ENCODE data around the gene ROR2. TPM values are rescaled to one million over a fixed set of nuclear protein-coding genes. Genes with fewer than 3 reads are reported as not detected.

ROR2 gene
- total RNA-seq, 2 experiments from 2014 or later = not detected

DNA sequence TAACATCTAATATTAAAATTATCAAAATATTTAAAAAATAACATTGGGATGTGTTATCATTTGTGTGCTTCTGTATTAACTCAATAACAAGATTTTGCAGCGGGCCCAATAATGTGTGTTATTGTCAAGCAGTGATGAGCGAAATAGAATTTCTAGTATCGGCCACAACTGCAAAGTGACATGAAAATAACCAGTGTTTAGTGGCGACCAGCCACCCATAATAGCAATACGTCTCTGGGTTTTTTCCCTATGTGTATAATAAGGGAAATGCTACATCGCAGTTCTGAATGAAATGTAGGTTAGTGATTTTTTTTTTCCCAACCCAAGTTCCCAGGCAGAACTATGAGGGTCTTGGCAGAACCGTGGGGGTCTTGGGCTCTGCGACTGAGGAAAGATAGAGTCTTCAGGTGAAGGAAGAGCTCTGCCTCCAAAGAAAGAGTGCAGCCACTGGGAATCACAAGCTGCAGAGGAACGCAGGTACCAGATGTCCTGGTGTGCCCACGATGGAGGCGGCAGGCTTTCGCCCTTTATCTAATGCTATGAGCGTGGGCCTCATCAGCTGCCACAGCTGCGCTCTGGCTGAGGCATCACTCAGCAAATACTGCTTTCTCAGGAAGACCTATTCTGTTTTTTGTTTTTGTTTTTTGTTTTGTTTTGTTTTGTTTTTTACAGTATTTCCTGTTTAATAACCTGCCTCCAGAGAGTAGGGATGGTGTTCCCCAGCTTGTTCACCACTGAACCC lies 235.0 kb downstream of the ROR2 start:
- TF ChIP-seq, protein P1, sequence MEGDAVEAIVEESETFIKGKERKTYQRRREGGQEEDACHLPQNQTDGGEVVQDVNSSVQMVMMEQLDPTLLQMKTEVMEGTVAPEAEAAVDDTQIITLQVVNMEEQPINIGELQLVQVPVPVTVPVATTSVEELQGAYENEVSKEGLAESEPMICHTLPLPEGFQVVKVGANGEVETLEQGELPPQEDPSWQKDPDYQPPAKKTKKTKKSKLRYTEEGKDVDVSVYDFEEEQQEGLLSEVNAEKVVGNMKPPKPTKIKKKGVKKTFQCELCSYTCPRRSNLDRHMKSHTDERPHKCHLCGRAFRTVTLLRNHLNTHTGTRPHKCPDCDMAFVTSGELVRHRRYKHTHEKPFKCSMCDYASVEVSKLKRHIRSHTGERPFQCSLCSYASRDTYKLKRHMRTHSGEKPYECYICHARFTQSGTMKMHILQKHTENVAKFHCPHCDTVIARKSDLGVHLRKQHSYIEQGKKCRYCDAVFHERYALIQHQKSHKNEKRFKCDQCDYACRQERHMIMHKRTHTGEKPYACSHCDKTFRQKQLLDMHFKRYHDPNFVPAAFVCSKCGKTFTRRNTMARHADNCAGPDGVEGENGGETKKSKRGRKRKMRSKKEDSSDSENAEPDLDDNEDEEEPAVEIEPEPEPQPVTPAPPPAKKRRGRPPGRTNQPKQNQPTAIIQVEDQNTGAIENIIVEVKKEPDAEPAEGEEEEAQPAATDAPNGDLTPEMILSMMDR (IDR thresholded peaks at IDR 0.05) = no peak

DNA sequence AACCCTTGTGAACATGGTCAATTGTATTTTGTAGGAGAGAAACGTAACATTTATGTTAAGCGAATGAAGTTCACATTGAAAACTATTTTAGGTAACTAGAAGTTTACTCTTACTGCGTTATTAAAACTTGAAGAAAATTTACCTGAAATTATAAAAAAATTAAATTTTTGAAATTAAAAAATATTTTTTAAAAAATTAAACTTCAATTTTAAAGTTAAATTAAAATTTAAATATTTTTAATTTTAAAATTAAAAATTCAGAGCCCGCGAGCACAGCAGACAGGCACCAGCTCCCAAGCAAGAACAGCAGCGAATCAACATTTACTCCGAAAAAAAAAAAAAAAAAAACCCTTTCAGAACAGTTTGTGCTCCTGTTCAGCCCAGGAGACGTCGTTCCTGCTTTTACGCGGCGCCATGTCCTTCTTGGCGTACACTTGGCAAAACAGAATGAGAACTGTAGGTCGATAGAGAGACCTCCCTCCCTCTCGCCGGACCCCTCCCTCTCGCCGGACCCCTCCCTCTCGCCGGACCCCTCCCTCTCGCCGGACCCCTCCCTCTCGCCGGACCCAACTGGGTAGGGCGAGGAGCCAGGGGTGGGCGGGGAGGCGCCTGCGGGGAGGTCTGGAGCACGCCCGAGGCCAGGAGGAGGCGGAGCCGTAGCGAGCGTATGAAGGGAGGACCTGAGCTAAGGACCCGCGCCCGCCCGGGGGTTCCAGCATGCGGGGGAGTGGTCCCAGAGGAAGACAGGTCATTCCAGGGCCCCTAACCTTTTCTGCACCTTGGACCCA lies 235.8 kb downstream of the ROR2 start:
- Mint-ChIP-seq H3K36me3 (ENCODE audit: low read depth) (no peaks in the 10 kb centered on the region), H3K27me3 (peaks cover 50% of the 10 kb centered on the region), H3K4me3 (no peak overlapping the region), H3K27ac (no peak overlapping the region), H3K4me1 (ENCODE audit: low read depth) (no peaks in the 10 kb centered on the region), H3K9me3 (peaks cover 5% of the 10 kb centered on the region)
- intact Hi-C loops (cut with DNase I, micrococcal nuclease) = no loop called here
- no peaks in the 10 kb centered on the region for H3K36me3 ChIP-seq (ENCODE audit: insufficient read depth, low read length)
- TF ChIP-seq, protein P1 (IDR thresholded peaks at IDR 0.05) = no peak
- peaks cover 17 to 27% of the 10 kb centered on the region in 2 experiments for H3K27me3 ChIP-seq (ENCODE audit: control insufficient read depth in 1 of 2, insufficient read depth in 2 of 2, low read length in 2 of 2)
- POLR2A ChIA-PET = interaction anchor here (0.6 kb wide), 1 partner anchor 1642 kb away, joined by 3 read pairs; no protein-coding TSS in a partner anchor
- no peak overlapping the region for H3K27ac ChIP-seq (ENCODE audit: low read depth in 1 of 2, low read length in 2 of 2)
- H3K4me3 ChIP-seq (ENCODE audit: low read length) = peak overlapping the region; percentile 19
- ATAC-seq (ENCODE audit: poor library complexity) (no peak), DNase-seq (peak in 3 of 14 experiments; percentile 8 to 30 (median 18))
- H3K9me3 ChIP-seq (ENCODE audit: control insufficient read depth in 1 of 2, insufficient read depth in 1 of 2, low read length in 2 of 2) = peaks cover 6 to 7% of the 10 kb centered on the region in 2 experiments
- H3K4me1 ChIP-seq (ENCODE audit: insufficient read depth, low read length) = peaks cover 19% of the 10 kb centered on the region
- CTCF ChIA-PET = no interaction called here

More for the DNA sequence above, 235.0 kb downstream of the ROR2 start:
- peaks cover 59% of the 10 kb centered on the region for H3K27me3 Mint-ChIP-seq
- Histone ChIP-seq H3K27me3 (ENCODE audit: control insufficient read depth in 1 of 2, insufficient read depth in 2 of 2, low read length in 2 of 2) (peaks cover 20 to 35% of the 10 kb centered on the region in 2 experiments), H3K4me3 (ENCODE audit: low read length) (no peak overlapping the region), H3K4me1 (ENCODE audit: insufficient read depth, low read length) (peaks cover 19% of the 10 kb centered on the region), H3K36me3 (ENCODE audit: insufficient read depth, low read length) (no peaks in the 10 kb centered on the region), H3K27ac (ENCODE audit: low read depth in 1 of 2, low read length in 2 of 2) (no peak overlapping the region), H3K9me3 (ENCODE audit: control insufficient read depth in 1 of 2, insufficient read depth in 1 of 2, low read length in 2 of 2) (peaks cover 6 to 7% of the 10 kb centered on the region in 2 experiments)
- ATAC-seq (ENCODE audit: poor library complexity) = no peak
- no peak overlapping the region for H3K27ac Mint-ChIP-seq
- no peak overlapping the region for H3K4me3 Mint-ChIP-seq
- ChIA-PET POLR2A (no interaction called here), CTCF (no interaction called here)
- DNase-seq = no peak
- H3K36me3 Mint-ChIP-seq (ENCODE audit: low read depth) = no peaks in the 10 kb centered on the region
- intact Hi-C loops (cut with DNase I, micrococcal nuclease) = no loop called here
- H3K4me1 Mint-ChIP-seq (ENCODE audit: low read depth) = no peaks in the 10 kb centered on the region
- peaks cover 5% of the 10 kb centered on the region for H3K9me3 Mint-ChIP-seq

DNA sequence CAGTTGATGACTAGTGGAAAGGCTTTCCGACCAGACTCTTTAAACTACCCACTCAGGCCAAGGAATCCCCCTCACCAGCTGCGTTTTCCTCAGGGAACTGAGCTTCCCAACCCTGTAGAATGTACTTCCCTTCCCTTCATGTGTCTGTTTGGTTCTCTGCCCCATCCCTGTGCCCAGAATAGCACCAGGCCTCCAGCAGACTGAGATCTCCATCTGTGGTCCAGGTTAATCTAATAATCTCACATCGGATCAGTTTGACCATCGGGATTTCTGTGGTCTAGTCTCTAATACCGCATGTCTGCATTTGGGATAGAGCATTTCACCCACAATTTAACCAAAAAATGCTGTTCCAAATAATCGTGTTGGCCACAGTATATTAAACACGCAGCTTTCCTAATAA lies 237.2 kb downstream of the ROR2 start:
- Histone ChIP-seq H3K36me3 (ENCODE audit: insufficient read depth, low read length) (no peaks in the 10 kb centered on the region), H3K27me3 (ENCODE audit: control insufficient read depth in 1 of 2, insufficient read depth in 2 of 2, low read length in 2 of 2) (peaks cover 12 to 17% of the 10 kb centered on the region in 2 experiments), H3K4me1 (ENCODE audit: insufficient read depth, low read length) (peaks cover 19% of the 10 kb centered on the region), H3K4me3 (ENCODE audit: low read length) (no peak overlapping the region), H3K27ac (ENCODE audit: low read depth in 1 of 2, low read length in 2 of 2) (no peak overlapping the region), H3K9me3 (ENCODE audit: control insufficient read depth in 1 of 2, insufficient read depth in 1 of 2, low read length in 2 of 2) (peaks cover 6 to 7% of the 10 kb centered on the region in 2 experiments)
- ATAC-seq (ENCODE audit: poor library complexity) (no peak), DNase-seq (no peak)
- H3K27ac Mint-ChIP-seq = no peak overlapping the region
- CTCF ChIA-PET = no interaction called here
- no peaks in the 10 kb centered on the region for H3K36me3 Mint-ChIP-seq (ENCODE audit: low read depth)
- POLR2A ChIA-PET = no interaction called here
- H3K4me1 Mint-ChIP-seq (ENCODE audit: low read depth) = no peaks in the 10 kb centered on the region
- peaks cover 41% of the 10 kb centered on the region for H3K27me3 Mint-ChIP-seq
- peaks cover 5% of the 10 kb centered on the region for H3K9me3 Mint-ChIP-seq
- TF ChIP-seq, protein P1 (IDR thresholded peaks at IDR 0.05) = no peak
- intact Hi-C loops (cut with DNase I, micrococcal nuclease) = no loop called here
- no peak overlapping the region for H3K4me3 Mint-ChIP-seq

Measured in CD4-positive, alpha-beta T cell (primary cell).